IPS DF 6.9 (cell line): Measurements from ENCODE around the gene ZNF185.
A peak's percentile ranks its signal among the peaks of the same experiment; 100 is the strongest.

ENCODE experiments used
- DNase-seq: peaks from one replicate; pipeline ENCODE4 v3.0.0-alpha.2; 2013; ENCODE audit warnings: low read depth, low spot score
- H3K27ac ChIP-seq: one replicate; pipeline ENCODE4 v1.5.1; 2013; ENCODE audit warnings: low read length, control low read depth
- H3K27me3 ChIP-seq: 2 replicates; pipeline ENCODE4 v1.6.1; 2013; ENCODE audit warnings: mild to moderate bottlenecking, low read length; ENCODE audit not compliant: control insufficient read depth, insufficient read depth
- H3K36me3 ChIP-seq: 2 replicates; pipeline ENCODE4 v1.6.1; 2013; ENCODE audit warnings: low read length; ENCODE audit not compliant: control insufficient read depth, insufficient read depth
- H3K4me1 ChIP-seq: 2 replicates; pipeline ENCODE4 v1.6.1; 2013; ENCODE audit warnings: low read length; ENCODE audit not compliant: control insufficient read depth, insufficient read depth
- H3K4me3 ChIP-seq: 2 replicates; pipeline ENCODE4 v1.5.1; 2013; ENCODE audit warnings: mild to moderate bottlenecking, low read length
- H3K9me3 ChIP-seq: 2 replicates; pipeline ENCODE4 v1.6.1; 2013; ENCODE audit warnings: low read length, inconsistent platforms; ENCODE audit not compliant: control insufficient read depth, insufficient read depth
- WGBS: extraction: QIAGEN DNeasy Blood & Tissue Kit; methylation state at CpG from one replicate; pipeline ENCODE4 v1.1.7; 2013; ENCODE audit warnings: mixed read lengths, missing lambda C conversion rate; ENCODE audit not compliant: insufficient read length, insufficient coverage; 5-methylcytosine and 5-hydroxymethylcytosine counted together

ZNF185 gene

GRCh38 chrX:152897222-152898131 lies at the start of gene ZNF185:
Gene ZNF185 (plus strand): TSS chrX:152898067. CDS start chrX:152914490, 16,423 bp downstream.
- no peaks in the 10 kb centered on the region for H3K36me3 ChIP-seq
- H3K27me3 ChIP-seq = no peaks in the 10 kb centered on the region
- DNase-seq = no peak
- H3K27ac ChIP-seq = no peak within 1 kb of the TSS
- H3K9me3 ChIP-seq = no peaks in the 10 kb centered on the region
- WGBS = no CpG with 5 or more reads among the region's 64 CpGs
- H3K4me3 ChIP-seq = peak within 1 kb of the TSS; percentile 55; the same call in 1 of the 2 replicates
- peaks cover 11% of the 10 kb centered on the region for H3K4me1 ChIP-seq

GRCh38 chrX:152850465-152850864 lies 47.4 kb upstream of the ZNF185 start:
- Histone ChIP-seq H3K27me3 (no peaks in the 10 kb centered on the region), H3K4me3 (no peak overlapping the region), H3K36me3 (peaks cover 2% of the 10 kb centered on the region; the same call in 1 of the 2 replicates), H3K27ac (no peak overlapping the region), H3K9me3 (no peaks in the 10 kb centered on the region), H3K4me1 (no peaks in the 10 kb centered on the region)
- DNase-seq = no peak
- no CpG with 5 or more reads among the region's 2 CpGs for WGBS

GRCh38 chrX:152853986-152854385 lies 43.9 kb upstream of the ZNF185 start:
- no peak for DNase-seq
- WGBS = no CpG with 5 or more reads among the region's 7 CpGs
- Histone ChIP-seq H3K4me1 (no peaks in the 10 kb centered on the region), H3K27me3 (no peaks in the 10 kb centered on the region), H3K27ac (no peak overlapping the region), H3K9me3 (no peaks in the 10 kb centered on the region), H3K4me3 (no peak overlapping the region), H3K36me3 (peaks cover 2% of the 10 kb centered on the region; the same call in 1 of the 2 replicates)

GRCh38 chrX:152861116-152861515 lies 36.8 kb upstream of the ZNF185 start:
- DNase-seq = no peak
- H3K36me3 ChIP-seq = peaks cover 3% of the 10 kb centered on the region; the same call in 1 of the 2 replicates

GRCh38 chrX:152861826-152862225 lies 36.0 kb upstream of the ZNF185 start:
- no CpG with 5 or more reads among the region's 6 CpGs for WGBS
- Histone ChIP-seq H3K4me3 (no peak overlapping the region), H3K9me3 (no peaks in the 10 kb centered on the region), H3K36me3 (peaks cover 5% of the 10 kb centered on the region; the same call in 1 of the 2 replicates), H3K4me1 (no peaks in the 10 kb centered on the region), H3K27me3 (no peaks in the 10 kb centered on the region), H3K27ac (no peak overlapping the region)
- no peak for DNase-seq

More at GRCh38 chrX:152861116-152861515, 36.8 kb upstream of the ZNF185 start:
- Histone ChIP-seq H3K4me3 (no peak overlapping the region), H3K9me3 (no peaks in the 10 kb centered on the region), H3K27me3 (no peaks in the 10 kb centered on the region), H3K27ac (no peak overlapping the region), H3K4me1 (no peaks in the 10 kb centered on the region)
- no CpG with 5 or more reads among the region's 3 CpGs for WGBS

- Histone ChIP-seq H3K4me3 (no peak overlapping the region), H3K36me3 (peaks cover 10% of the 10 kb centered on the region; the same call in 1 of the 2 replicates), H3K27me3 (no peaks in the 10 kb centered on the region), H3K9me3 (no peaks in the 10 kb centered on the region), H3K27ac (no peak overlapping the region), H3K4me1 (no peaks in the 10 kb centered on the region)
- no peak for DNase-seq
- no CpG with 5 or more reads among the region's 17 CpGs for WGBS
Observed at GRCh38 chrX:152865232-152865920, 32.5 kb upstream of the ZNF185 start.

GRCh38 chrX:152866386-152866785 lies 31.5 kb upstream of the ZNF185 start:
- no peak overlapping the region for H3K4me3 ChIP-seq
- DNase-seq = no peak
- WGBS = no CpG with 5 or more reads among the region's 5 CpGs
- H3K27ac ChIP-seq = no peak overlapping the region
- no peaks in the 10 kb centered on the region for H3K9me3 ChIP-seq
- no peaks in the 10 kb centered on the region for H3K4me1 ChIP-seq
- no peaks in the 10 kb centered on the region for H3K27me3 ChIP-seq
- H3K36me3 ChIP-seq = peaks cover 10% of the 10 kb centered on the region; the same call in 1 of the 2 replicates

- H3K27me3 ChIP-seq = no peaks in the 10 kb centered on the region
- no peaks in the 10 kb centered on the region for H3K9me3 ChIP-seq
- H3K36me3 ChIP-seq = peaks cover 10% of the 10 kb centered on the region; the same call in 1 of the 2 replicates
- WGBS = no CpG with 5 or more reads among the region's 7 CpGs
- H3K4me3 ChIP-seq = no peak overlapping the region
- DNase-seq = no peak
- no peaks in the 10 kb centered on the region; the same call in 1 of the 2 replicates for H3K4me1 ChIP-seq
- H3K27ac ChIP-seq = no peak overlapping the region
Observed at GRCh38 chrX:152869972-152870371, 27.9 kb upstream of the ZNF185 start.

- Histone ChIP-seq H3K27me3 (no peaks in the 10 kb centered on the region), H3K9me3 (no peaks in the 10 kb centered on the region), H3K4me3 (no peak overlapping the region), H3K4me1 (no peaks in the 10 kb centered on the region; the same call in 1 of the 2 replicates), H3K36me3 (peaks cover 6% of the 10 kb centered on the region; the same call in 1 of the 2 replicates), H3K27ac (no peak overlapping the region)
- DNase-seq = no peak
- WGBS = no CpG with 5 or more reads among the region's 9 CpGs
Observed at GRCh38 chrX:152871260-152871659, 26.6 kb upstream of the ZNF185 start.

GRCh38 chrX:152872522-152872921 lies 25.3 kb upstream of the ZNF185 start:
- H3K4me3 ChIP-seq = no peak overlapping the region
- no peak overlapping the region for H3K27ac ChIP-seq
- peaks cover 2% of the 10 kb centered on the region; the same call in 1 of the 2 replicates for H3K36me3 ChIP-seq
- no CpG with 5 or more reads among the region's 2 CpGs for WGBS
- DNase-seq = no peak
- no peaks in the 10 kb centered on the region for H3K9me3 ChIP-seq
- H3K4me1 ChIP-seq = no peaks in the 10 kb centered on the region; the same call in 1 of the 2 replicates
- no peaks in the 10 kb centered on the region for H3K27me3 ChIP-seq
